NB4 (cell line): ENCODE results near the gene IRF5.

ENCODE experiments used
- POLR2A ChIP-seq: IDR thresholded peaks from 2 replicates; pipeline ENCODE4 v1.6.1; 2011; ENCODE audit warnings: mild to moderate bottlenecking; ENCODE audit not compliant: insufficient read length; ENCODE audit errors: extremely low read depth
- TF ChIP-seq, protein P1 (sequence below): IDR thresholded peaks from one replicate; pipeline ENCODE4 v1.5.1; 2012; ENCODE audit warnings: low read depth, low read length
- TF ChIP-seq, protein P2 (sequence below): IDR thresholded peaks from 2 replicates; pipeline ENCODE4 v1.6.1; 2011; ENCODE audit warnings: low read depth, low read length

DNA sequence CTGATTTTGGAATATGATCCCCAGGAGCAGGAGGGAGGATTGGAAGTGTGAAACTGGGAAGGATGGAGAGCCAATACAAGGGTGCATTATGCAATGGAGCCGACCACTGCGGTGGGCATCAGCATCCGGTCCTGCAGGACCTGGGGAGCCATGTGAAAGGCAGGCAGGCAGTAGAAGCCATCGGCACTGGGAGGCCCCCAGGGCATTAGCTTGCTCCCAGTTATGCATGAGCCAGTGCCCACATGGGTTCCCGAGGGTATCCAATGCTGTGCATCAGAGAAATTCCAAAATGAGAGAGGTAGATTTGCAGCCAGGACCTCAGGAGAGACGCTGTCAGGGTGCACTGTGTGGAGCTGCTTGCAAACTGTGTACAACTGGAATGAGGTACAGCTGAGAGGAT lies 18.5 kb upstream of the IRF5 start:
- TF ChIP-seq, protein P1, sequence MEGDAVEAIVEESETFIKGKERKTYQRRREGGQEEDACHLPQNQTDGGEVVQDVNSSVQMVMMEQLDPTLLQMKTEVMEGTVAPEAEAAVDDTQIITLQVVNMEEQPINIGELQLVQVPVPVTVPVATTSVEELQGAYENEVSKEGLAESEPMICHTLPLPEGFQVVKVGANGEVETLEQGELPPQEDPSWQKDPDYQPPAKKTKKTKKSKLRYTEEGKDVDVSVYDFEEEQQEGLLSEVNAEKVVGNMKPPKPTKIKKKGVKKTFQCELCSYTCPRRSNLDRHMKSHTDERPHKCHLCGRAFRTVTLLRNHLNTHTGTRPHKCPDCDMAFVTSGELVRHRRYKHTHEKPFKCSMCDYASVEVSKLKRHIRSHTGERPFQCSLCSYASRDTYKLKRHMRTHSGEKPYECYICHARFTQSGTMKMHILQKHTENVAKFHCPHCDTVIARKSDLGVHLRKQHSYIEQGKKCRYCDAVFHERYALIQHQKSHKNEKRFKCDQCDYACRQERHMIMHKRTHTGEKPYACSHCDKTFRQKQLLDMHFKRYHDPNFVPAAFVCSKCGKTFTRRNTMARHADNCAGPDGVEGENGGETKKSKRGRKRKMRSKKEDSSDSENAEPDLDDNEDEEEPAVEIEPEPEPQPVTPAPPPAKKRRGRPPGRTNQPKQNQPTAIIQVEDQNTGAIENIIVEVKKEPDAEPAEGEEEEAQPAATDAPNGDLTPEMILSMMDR: no peak
- TF ChIP-seq POLR2A: no peak
- TF ChIP-seq, protein P2, sequence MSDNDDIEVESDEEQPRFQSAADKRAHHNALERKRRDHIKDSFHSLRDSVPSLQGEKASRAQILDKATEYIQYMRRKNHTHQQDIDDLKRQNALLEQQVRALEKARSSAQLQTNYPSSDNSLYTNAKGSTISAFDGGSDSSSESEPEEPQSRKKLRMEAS: no peak
